GM21423 (cell line): ENCODE results near the gene RIN1.
"Not testable (repeated sequence)": the region's sequence is repeated elsewhere in the genome, so short reads cannot be mapped to it uniquely, and the experiment has no call there.

Experiments
- ATAC-seq: cut with Tn5 transposase; IDR thresholded peaks from one replicate; pipeline ENCODE4 v1.9.1; 2021; ENCODE audit warnings: mild to moderate bottlenecking, moderate library complexity; ENCODE audit not compliant: unreplicated experiment

RIN1 gene, protein sequence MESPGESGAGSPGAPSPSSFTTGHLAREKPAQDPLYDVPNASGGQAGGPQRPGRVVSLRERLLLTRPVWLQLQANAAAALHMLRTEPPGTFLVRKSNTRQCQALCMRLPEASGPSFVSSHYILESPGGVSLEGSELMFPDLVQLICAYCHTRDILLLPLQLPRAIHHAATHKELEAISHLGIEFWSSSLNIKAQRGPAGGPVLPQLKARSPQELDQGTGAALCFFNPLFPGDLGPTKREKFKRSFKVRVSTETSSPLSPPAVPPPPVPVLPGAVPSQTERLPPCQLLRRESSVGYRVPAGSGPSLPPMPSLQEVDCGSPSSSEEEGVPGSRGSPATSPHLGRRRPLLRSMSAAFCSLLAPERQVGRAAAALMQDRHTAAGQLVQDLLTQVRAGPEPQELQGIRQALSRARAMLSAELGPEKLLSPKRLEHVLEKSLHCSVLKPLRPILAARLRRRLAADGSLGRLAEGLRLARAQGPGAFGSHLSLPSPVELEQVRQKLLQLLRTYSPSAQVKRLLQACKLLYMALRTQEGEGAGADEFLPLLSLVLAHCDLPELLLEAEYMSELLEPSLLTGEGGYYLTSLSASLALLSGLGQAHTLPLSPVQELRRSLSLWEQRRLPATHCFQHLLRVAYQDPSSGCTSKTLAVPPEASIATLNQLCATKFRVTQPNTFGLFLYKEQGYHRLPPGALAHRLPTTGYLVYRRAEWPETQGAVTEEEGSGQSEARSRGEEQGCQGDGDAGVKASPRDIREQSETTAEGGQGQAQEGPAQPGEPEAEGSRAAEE

DNA sequence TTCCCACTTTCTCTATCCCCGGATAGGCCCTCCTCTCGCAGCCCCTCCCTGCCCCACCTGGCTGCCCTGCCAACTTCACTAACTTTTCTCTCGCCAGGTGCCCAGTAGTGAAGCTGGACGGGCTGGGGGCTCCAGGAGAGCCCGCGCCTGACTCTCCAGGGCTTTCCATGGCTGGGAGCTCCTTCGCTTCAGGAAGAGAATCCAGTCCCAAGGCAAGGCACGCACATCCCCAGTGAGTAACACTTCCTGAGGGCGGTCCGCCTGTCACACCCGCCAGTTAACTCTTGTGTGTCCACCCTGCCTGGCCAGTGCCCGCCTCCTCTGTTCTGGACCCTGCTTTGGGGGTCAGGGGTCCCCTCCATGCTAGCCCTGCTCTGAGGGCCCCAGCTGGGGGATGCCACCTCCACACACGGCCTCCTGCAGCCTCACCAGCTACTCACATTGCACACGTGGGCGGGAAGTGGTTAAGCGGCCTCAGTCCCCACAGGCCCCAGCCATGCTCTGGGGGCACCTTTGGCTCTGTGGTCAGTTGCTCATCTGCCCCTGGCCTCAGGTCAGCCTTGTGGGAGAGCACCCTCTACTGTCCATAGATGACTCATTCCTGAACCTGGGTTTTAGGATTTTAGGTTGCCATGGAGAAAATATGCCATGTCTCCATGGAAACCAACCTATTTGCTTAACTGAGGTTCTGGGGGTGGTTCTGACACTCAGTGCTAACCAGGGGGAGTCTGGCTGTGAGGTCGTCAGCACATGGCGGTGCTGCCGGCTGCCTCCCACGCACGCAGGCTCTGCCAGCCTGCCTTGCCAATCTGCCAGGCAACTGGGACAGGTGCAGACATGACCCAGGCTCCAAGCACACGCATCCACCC lies at the start of gene RIN1:
Gene RIN1, minus strand, starts transcription at position 201 of the 869 bp plus-strand sequence. Its CDS starts 32 bp downstream, at position 169.
- peak; percentile 66 for ATAC-seq

DNA sequence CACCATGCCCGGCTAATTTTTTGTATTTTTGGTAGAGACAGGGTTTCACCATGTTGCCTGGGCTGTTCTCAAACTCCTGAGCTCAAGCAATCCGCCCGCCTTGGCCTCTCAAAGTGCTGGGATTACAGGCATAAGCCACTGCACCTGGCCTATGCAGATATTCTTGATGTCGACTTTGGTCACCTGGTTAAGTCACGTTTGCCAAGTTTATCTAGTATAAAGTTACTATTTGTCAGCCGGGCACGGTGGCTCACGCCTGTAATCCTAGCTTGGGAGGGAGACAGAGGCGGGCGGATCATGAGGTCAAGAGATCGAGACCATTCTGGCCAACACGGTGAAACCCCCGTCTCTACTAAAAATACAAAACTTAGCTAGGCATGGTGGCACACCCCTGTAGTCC lies 48.1 kb upstream of the RIN1 start:
- ATAC-seq: not testable (repeated sequence)

DNA sequence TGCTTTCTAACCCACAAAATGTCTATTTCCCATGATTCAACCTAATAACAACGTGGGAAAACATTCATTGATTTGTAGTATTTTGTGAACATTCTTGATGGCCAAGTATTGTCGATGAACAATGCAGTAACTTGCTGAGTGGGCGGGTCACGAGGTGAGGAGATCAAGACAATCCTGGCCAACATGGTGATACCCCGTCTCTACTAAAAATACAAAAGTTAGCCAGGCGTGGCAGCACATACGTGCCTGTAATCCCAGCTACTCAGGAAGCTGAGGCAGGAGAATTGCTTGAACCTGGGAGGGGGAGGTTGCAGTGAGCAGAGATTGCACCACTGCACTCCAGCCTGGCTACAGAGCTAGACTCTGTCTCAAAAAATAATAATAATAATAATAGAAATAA lies 44.0 kb upstream of the RIN1 start:
- not testable (repeated sequence) for ATAC-seq

DNA sequence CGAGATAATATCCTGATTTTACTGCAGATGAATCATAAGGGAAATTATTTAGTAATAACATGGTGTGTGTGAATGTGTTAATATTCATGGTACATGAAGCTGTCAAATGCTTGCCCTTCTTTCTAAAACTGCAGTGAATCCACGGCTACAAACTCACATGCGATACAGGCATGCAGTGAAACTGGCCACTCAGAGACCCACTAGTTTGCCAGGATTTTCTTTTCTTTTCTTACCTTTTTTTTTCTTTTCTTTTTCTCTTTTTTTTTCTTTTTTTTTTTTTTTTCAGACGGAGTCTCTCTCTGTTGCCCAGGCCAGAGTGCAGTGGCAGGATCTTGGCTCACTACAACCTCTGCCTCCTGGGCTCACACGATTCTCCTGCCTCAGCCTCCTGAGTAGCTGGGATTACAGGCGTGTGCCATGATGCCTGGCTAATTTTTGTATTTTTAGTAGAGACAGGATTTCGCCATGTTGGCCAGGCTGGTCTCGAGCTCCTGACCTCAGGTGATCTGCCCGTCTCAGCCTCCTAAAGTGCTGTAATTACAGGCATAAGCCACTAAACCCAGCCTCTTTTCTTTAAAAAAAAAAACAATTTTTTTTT lies 37.6 kb upstream of the RIN1 start:
- ATAC-seq: not testable (repeated sequence)

DNA sequence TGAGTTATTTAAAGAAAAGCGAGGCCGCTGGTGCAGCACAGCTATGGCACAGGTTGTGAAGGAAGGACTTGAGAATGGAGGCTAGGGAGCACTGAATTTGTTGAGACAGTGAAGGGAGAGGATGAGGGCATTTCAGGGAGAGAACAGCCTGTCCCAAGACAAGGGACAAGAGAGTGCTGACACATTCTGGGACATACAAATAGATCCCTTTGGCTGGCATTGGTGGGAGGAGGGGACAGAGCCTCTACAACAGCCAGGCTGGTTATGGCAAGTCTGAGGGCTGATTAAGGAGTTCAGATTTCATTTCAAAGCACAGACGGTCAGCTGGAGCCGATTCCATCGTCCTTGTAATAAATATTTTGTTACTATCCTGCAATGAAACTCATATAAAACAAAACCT lies 37.0 kb upstream of the RIN1 start:
- no peak for ATAC-seq

DNA sequence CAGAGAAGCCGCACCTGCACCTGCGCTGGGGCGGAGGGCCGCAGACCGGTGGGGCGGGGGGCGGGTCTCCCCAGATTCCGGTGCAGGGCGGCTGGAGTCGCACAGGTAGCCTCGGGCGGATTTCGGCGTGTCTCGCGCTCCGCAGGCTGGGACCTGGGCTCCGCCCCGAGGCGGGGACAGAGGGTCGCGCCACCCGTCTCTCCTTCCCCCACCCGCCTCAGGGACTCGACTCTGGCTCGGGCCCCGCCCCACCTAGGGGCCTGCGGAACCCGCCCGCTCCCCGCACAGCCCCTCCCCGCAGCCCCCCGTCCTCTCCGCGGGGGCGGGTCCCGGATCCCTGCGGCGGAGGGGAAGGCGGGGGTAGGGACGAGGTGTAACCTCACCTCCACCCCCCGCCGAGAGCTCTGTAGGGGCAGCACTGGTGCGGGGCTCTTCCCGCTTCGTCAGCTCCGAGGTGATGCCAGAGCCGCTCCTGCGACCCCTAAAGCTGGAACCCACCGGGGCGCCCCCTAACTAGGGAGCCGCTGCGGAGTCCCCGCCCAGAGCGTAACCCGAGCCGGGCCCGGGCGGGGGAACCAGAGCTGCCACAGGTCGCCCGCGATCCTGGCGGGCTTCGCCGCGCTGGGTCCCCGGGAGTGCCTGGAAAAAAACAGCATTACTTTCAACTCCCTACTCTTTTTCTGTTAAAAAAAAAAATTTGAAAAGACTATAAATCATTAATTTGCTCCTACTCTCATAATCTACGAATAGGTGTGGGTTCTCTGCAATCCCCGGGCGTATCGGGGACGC lies 35.6 kb upstream of the RIN1 start, which contains the start of gene SLC29A2:
Gene SLC29A2, minus strand, starts transcription at position 134 of the 789 bp plus-strand sequence. CDS start 169 bp downstream, outside the sequence.
- ATAC-seq: peak; percentile 53

DNA sequence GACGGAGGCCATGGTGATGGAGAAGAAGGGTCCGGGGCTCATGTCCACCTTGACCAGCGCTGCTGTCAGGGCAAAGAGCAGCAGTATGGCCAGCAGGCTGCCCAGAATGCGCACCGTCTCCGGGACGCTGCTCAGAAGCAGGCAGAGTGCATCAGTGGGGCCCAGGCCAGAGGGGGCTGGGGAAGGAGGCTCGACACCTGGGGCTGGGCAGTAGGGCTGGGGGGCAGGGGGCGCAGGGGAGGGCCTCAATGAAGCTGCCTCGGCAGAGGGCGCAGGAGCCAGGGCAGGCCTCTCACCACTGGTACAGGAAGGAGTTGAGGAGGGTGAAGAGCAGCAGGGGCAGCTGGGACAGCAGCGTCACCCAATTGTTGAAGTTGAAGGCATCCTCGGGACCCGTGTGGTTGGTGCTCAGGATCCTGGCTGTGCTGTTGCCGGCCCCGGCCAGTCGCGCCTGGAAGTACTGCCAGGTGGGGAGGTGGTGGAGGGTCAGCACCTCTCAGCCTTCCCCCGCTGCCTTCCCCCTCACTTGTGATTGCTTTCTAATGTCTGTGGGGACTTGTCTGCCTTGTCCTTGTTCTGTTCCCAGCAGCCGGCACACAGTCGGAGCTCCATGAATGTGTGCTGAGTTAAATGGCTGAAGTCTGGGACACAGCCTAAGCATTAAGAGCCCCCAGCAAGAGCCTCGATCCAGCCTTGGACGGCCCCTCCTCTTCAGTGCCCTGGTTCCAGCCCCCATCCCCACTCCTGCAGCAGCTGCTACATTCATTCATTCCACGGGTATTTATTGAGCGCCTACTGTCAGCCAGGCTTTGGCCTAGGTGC lies 33.0 kb upstream of the RIN1 start:
- ATAC-seq: no peak

DNA sequence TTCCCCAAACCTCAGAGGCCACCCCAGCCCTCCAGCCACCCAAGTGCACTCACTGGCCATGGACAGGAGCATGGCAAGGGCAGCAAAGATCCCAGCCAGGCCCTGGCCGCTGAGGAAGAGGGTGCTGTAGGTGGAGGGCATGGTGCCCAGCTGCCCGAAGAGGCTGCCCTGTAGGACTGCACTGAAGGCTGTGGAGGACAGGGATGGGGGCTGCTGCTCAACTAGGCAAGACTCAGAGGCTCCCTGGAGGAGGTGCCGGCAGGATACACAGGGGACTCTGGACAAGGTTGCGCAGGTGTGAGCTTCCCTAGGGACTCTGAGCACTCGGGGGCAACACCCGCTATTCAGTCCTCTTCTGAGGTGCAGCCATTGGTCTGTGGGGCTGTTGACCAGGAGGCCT lies 32.2 kb upstream of the RIN1 start:
- ATAC-seq: no peak

DNA sequence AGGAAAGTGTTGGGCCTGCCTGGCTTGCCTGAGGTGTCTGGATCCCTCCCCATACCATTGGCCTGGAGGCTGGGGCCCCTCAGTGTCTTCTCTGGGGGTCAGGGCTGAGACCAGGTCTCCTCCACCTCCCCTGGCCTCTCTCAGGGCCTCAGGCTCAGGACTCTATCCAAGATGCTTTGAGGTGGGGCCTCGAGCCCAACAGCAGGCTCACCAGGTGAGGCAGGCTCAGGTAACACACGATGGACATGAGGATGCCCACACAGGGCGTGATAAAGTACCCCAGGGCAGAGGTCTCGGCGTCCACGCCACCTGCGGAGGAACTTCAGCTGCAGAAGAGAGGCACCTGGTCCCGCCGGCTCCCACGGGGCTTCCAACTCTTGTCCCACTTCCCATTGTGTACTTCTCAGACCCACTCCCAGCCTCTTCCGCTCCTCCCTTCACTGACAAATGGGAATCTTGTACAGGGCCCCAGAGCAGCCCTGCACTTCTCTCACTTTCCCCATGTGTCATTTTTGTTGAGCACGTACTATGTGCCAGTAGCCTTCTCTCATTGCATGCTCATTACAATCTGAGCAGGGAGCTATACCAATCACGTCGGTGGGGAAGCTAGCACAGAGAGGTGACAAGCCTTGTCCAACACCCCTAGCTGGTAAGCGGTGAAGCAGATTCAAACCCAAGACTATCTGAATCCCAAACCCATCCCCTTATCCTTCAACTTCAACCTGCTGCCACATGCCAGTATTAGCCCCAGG lies 31.5 kb upstream of the RIN1 start:
- no peak for ATAC-seq

DNA sequence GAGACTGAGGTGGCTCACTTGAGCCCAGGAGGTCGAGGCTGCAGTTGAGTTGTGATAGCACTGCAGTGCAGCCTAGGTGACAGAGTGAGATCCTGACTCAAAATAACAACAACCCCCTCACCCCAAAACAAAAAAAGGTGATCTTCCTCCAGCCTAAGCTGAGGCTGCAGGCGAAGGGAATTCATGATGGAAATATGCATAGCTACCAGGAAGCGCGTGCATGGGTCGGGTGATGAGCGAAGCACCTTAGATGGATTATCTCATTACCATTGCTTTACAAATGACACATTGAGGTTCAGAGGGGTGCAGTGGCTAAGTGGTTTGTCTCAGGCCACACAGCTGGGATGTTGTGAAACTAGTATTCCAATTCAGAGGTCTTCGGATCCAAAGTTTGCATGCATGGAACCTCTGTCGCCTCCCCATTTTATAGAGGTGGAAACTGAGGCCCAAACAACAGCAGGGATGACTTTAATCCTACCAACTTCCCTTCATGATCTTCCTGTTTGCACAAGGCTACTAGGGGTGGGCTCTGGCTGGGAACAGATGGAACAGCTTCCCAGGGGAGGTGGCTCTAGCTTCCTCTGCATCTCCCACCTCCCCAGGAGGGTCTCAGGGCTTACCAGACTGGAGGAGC lies 30.7 kb upstream of the RIN1 start:
- ATAC-seq: no peak

DNA sequence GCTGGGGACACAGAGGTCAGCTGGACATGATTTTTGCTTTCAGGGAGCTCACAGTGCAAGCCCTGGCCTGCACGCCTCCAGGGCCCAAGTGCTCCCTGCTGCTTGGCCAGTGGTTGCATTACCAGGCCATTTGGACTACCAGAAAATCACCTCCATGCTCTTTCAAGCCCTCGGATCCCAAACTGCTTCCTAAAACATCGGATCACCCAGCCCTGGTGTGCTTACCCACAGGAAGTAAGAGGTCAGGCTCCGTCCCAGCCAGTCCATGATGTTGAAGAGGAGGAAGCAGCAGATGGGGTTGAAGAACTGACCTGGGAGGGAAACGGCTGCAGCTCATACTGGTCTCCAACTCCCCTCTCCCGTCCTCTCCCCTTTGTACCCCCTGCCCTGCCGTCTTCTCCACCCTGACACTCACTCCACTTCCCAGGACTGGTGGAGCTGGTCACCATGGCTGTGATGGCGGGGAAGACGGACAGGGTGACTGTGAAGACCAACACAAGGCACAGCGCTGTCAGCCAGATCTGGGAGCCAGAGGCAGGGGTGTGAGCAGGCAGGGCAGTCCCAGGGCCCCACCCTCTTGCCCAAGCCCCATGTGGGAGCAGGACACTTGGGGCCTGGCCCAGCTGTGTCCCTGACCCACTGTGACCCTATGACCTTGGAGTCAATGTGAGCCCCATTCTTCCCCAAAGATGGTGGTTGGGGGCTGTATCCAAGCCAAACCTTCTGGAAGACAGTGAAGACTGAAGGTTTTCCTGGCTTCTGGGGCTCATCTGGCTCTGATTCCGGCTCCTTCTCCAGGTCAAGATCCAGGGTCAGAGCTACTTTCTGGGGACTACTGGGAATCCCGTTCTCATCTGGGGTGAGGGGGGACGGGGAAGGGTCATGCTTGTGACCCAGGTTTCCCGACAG lies 29.7 kb upstream of the RIN1 start:
- ATAC-seq: no peak

DNA sequence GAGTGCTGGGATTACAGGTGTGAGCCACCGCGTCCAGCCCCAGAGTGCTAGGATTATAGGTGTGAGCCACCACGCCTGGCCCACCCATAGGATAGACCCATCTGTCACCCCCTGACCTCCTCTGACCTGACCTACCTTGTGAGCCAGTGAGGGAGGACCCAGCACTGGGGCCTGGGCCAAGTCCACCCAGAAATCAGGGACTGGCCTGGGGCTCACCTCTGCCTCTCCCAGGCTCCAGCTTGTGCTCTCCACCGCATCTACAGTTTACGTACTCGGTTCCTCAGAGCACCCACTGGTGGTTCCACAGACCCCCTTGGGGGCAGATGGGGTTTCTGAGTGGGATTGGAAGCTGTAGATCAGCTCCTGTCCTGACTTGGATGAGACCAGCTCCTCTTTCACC lies 28.9 kb upstream of the RIN1 start:
- no peak for ATAC-seq

DNA sequence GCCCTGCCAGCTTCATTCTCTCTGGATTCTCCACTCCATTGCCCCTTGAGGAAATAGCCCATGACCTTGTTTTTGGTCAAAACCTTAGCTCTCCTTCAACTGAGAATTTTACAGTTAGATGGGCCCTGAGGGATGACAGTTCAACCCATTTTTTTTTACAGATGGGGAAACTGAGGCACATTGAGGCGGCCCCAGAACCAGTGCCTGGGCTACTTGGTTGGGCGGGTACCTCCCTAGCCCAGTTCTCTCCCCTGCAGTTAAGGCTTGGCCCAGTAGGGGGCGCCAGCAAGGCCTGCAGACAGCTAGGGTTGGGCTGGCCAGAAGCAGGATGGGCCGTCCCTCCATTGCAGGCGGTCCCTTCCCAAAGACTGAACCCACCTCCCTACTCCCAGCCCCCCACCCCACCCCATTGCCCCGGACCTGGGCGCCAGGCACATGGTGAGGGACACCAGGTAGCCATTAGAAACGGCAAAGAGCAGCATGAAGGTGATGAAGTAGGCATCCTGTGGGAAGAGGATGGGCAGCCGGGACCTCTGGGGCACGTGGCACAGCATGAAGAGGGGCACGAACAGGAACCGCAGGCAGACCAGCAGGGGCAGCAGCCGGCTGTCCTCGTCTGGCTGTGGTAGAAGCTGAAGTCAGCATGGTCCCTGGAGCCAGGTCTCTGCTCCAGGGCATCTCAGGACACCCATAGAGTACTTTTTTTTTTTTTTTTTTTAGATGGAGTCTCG lies 27.7 kb upstream of the RIN1 start:
- ATAC-seq: no peak

DNA sequence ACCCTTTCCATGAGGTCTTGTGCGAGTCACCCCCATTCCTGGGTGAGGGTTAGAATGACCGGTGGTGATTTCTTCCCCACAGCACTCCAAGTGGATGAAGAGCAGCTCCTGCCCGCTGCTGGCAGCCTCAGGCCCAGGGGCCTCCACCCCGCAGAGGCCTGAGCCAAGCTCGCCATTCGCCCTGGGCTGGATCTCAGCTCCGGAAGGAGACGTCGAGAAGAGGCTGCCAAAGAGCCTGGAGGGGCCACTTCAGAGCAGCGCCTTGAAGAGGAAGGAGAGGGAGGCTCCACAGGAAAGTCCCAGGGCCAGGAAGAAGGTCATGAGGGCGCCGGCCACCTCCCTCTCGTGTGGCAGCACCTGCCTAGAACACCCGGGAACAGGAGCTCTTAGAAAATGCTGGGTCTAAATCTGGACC lies 27.0 kb upstream of the RIN1 start:
- ATAC-seq: no peak

DNA sequence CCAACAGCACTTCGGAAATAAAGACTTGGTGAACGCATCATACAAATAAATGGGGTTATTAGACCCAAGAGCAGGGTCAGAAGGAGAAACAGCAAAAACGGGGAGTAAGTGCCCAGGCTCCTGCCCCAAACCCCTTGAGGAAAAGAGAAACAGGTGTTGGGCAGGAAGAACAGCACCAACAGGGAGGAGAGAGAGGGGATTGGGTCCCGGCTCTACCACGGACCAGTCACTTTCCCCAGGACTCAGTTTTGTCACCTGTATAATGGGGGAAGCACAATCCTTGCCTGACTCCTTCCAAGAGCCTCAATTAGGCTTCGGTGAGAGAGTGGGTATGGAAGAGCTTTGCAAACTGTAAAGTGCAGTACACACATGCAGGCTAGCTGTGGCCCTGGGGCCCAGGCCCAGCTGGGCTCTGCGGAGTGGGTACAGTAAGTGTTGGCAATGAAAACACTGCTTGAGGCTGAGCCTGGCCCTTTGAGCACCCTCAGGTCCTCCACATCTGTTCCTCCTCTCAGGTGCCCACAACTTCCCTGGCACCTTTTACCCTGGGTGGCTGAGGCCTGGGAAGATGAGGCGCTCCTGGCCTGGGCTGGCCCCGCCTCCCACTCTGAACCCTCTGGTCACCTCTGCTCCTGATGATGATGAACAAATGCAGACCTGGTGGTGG lies 26.4 kb upstream of the RIN1 start:
- ATAC-seq: no peak
